Mammary epithelial cell (primary cell): ENCODE results near the gene SYT15.

Source experiments
- CTCF ChIP-seq, 2 donors: IDR thresholded peaks in 1 of 2; conservative IDR thresholded peaks in 1 of 2; 2 replicates each; pipeline ENCODE4 v1.5.1; 2011 to 2012; ENCODE audit warnings: inconsistent platforms in 2 of 2, low read length in 2 of 2, mild to moderate bottlenecking in 2 of 2, control low read depth in 1 of 2, low read depth in 1 of 2; ENCODE audit not compliant: insufficient read depth in 1 of 2; ENCODE audit errors: extremely low read depth in 1 of 2
- EZH2 ChIP-seq: IDR thresholded peaks from 2 replicates; pipeline ENCODE4 v1.6.1; 2012; ENCODE audit warnings: low read length, inconsistent platforms, borderline replicate concordance

DNA sequence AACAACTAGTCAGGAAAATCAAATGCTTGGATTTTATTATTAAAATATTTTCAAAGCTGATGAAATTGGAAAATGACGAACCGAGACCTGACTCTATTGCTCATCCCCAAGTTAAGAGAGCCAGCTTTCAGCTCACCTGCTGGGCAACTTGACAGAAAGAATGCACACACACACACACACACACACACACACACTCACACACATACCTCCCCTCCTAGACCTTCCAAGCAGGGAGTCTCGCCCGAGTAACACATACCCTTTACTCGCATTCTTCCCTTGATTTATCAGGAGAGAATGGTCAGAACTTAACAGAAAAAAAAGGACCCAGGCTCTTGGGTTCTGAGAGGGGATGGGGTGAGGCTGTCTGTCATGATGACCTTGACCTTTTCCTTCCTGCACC, 41.6 kb upstream of the SYT15 start:
- TF ChIP-seq CTCF (conservative IDR thresholded peaks at IDR 0.05 in 1 of 2, IDR thresholded peaks at IDR 0.05 in 1 of 2; ENCODE audit: extremely low read depth in 1 of 2, insufficient read depth in 1 of 2, low read depth in 1 of 2, low read length in 2 of 2), result no peak
- no peak for TF ChIP-seq EZH2
